ENCODE results near the gene SHE. TPM values are rescaled to one million over a fixed set of nuclear protein-coding genes. Genes with fewer than 3 reads are reported as not detected.
"Not testable (repeated sequence)": the region's sequence is repeated elsewhere in the genome, so short reads cannot be mapped to it uniquely, and the experiment has no call there.

SHE gene
- total and polyA plus RNA-seq, 10 of the 15 experiments (the other 5 are each of a cell fraction or from before 2014, with no cell fraction given) = under 0.01 to 0.05 (median 0.03) TPM; not detected in 3

- peak; percentile 45 to 62 (median 45); a peak in 5 of 6 replicates for TF ChIP-seq CTCF (IDR thresholded peaks at IDR 0.05 in 2 of 3, conservative IDR thresholded peaks at IDR 0.05 in 1 of 3; ENCODE audit: control insufficient read depth in 2 of 3, extremely low read depth in 1 of 3, insufficient read depth in 1 of 3, low read depth in 3 of 3, low read length in 3 of 3)
- no peak for TF ChIP-seq ZNF274 (IDR thresholded peaks at IDR 0.05; ENCODE audit: insufficient read depth, insufficient read length)
- no peak for TF ChIP-seq DPF2 (IDR thresholded peaks at IDR 0.05)
- TF ChIP-seq SMC3 (IDR thresholded peaks at IDR 0.05; ENCODE audit: borderline replicate concordance, low read length) = peak; percentile 60
- no peak for TF ChIP-seq TCF12 (IDR thresholded peaks at IDR 0.05; ENCODE audit: low read depth, low read length)
Observed at GRCh38 chr1:154533952-154534844, 32.0 kb upstream of the SHE start (continued).

GRCh38 chr1:154531950-154532349 lies 29.7 kb upstream of the SHE start:
- in situ Hi-C loops (cut with MboI); H2AFZ ChIP-seq (ENCODE audit: control insufficient read depth, low read depth, low read length); H3K9ac ChIP-seq (ENCODE audit: control insufficient read depth, insufficient read depth, low read length); DNase-seq (ENCODE audit: low read depth, low spot score); H3K79me2 ChIP-seq (ENCODE audit: control insufficient read depth, insufficient read depth, low read length); H3K36me3 ChIP-seq (ENCODE audit: control insufficient read depth in 2 of 2, insufficient read depth in 2 of 2, low read length in 1 of 2); POLR2A ChIA-PET; H3K4me3 ChIP-seq; H3K9me3 ChIP-seq (replicated peaks; ENCODE audit: control insufficient read depth, insufficient read depth, low read length); RAD21 ChIA-PET (ENCODE audit: unreplicated experiment); BruUV-seq (replicated peaks); H3K27ac ChIP-seq (ENCODE audit: control insufficient read depth, insufficient read depth); FAIRE-seq; ATAC-seq; H4K20me1 ChIP-seq (ENCODE audit: control insufficient read depth, insufficient read depth); H3K27me3 ChIP-seq (replicated peaks in 1 of 2; ENCODE audit: control insufficient read depth in 2 of 2, insufficient read depth in 2 of 2, low read length in 1 of 2); intact Hi-C loops (cut with micrococcal nuclease; ENCODE audit: unreplicated experiment); H3K4me2 ChIP-seq (ENCODE audit: control insufficient read depth, insufficient read depth); H3K4me1 ChIP-seq (ENCODE audit: control insufficient read depth, insufficient read depth, low read length): not testable (repeated sequence)
- 84% methylated on average over 13 of the region's 13 CpGs for WGBS (ENCODE audit: insufficient coverage, insufficient replicate concordance, low lambda C conversion rate, missing lambda C conversion rate)
- ChIA-PET SMC1A (ENCODE audit: uncharacterized antibody, unreplicated experiment) (interaction anchor here (1.0 kb wide), 1 partner anchor 15 kb away, joined by 3 read pairs; no protein-coding TSS in a partner anchor), CTCF (interaction anchor here (1.0 to 1.8 kb wide), 5 partner anchors 14 to 64 kb away, joined by 3 to 5 read pairs (median 4); no protein-coding TSS in a partner anchor)

All from GM12878 (cell line).